HT1080 (cell line): ENCODE results near the gene CHCHD3. TPM values are rescaled to one million over a fixed set of nuclear protein-coding genes. Genes with fewer than 3 reads are reported as not detected.
"Not testable (repeated sequence)": the region's sequence is repeated elsewhere in the genome, so short reads cannot be mapped to it uniquely, and the experiment has no call there.

Experiments used
- DNase-seq: peaks from one replicate; pipeline ENCODE4 v3.0.0-alpha.2; 2015; ENCODE audit warnings: low read depth
- total RNA-seq: library from RNA; depleted of rRNA; stranded (reverse); fragments of >200 nt; shearing (Covaris generic); gene quantifications from 2 replicates; pipeline ENCODE4 v1.2.3, GENCODE V29; 2014

CHCHD3 gene
- total RNA-seq, 1 experiment from 2014 or later: 148 TPM

GRCh38 chr7:132904209-132904608, 177.7 kb downstream of the CHCHD3 start:
- peak; percentile 20 for DNase-seq

GRCh38 chr7:132902294-132902693, 179.6 kb downstream of the CHCHD3 start:
- not testable (repeated sequence) for DNase-seq

GRCh38 chr7:132901241-132901640, 180.6 kb downstream of the CHCHD3 start:
- no peak for DNase-seq

GRCh38 chr7:132899833-132900232, 182.1 kb downstream of the CHCHD3 start:
- DNase-seq: no peak

GRCh38 chr7:132898641-132899175, 183.2 kb downstream of the CHCHD3 start:
- not testable (repeated sequence) for DNase-seq

GRCh38 chr7:132897093-132897687, 184.7 kb downstream of the CHCHD3 start:
- no peak for DNase-seq

GRCh38 chr7:132895231-132895630, 186.7 kb downstream of the CHCHD3 start:
- DNase-seq: no peak

GRCh38 chr7:132893560-132893959, 188.3 kb downstream of the CHCHD3 start:
- DNase-seq: no peak

GRCh38 chr7:132892744-132893143, 189.1 kb downstream of the CHCHD3 start:
- not testable (repeated sequence) for DNase-seq

- DNase-seq: no peak
These were observed 190.3 kb downstream of the CHCHD3 start for GRCh38 chr7:132891554-132891953.

GRCh38 chr7:132882714-132883428, 199.0 kb downstream of the CHCHD3 start:
- no peak for DNase-seq

GRCh38 chr7:132881317-132881716, 200.6 kb downstream of the CHCHD3 start:
- no peak for DNase-seq

- no peak for DNase-seq
These were observed 202.3 kb downstream of the CHCHD3 start for GRCh38 chr7:132879579-132879978.

GRCh38 chr7:132878204-132878919, 203.5 kb downstream of the CHCHD3 start:
- no peak for DNase-seq

- no peak for DNase-seq
These were observed 204.3 kb downstream of the CHCHD3 start for GRCh38 chr7:132877573-132877972.

- no peak for DNase-seq
These were observed 205.3 kb downstream of the CHCHD3 start for GRCh38 chr7:132876576-132876975.

- no peak for DNase-seq
These were observed 209.9 kb downstream of the CHCHD3 start for GRCh38 chr7:132872034-132872433.

GRCh38 chr7:132871419-132871818, 210.5 kb downstream of the CHCHD3 start:
- no peak for DNase-seq

GRCh38 chr7:132869166-132869861, 212.6 kb downstream of the CHCHD3 start:
- DNase-seq: no peak

- no peak for DNase-seq
These were observed 215.3 kb downstream of the CHCHD3 start for GRCh38 chr7:132866551-132866950.

- DNase-seq: no peak
These were observed 215.8 kb downstream of the CHCHD3 start for GRCh38 chr7:132866144-132866531.
